Left ventricle myocardium inferior (tissue), 1 donor: Measurements from ENCODE around the gene SLC4A1. TPM values are rescaled to one million over a fixed set of nuclear protein-coding genes. Genes with fewer than 3 reads are reported as not detected.
A peak's percentile ranks its signal among the peaks of the same experiment; 100 is the strongest.

ENCODE experiments used
- DNase-seq: peaks from one replicate; pipeline ENCODE4 v3.0.0-alpha.2; 2020
- H3K27ac ChIP-seq: fragments of 200-600 bp; replicated peaks from 2 replicates; pipeline ENCODE4 v1.8.0; 2021
- H3K27me3 ChIP-seq: fragments of 200-600 bp; 2 replicates; pipeline ENCODE4 v1.8.0; 2021; ENCODE audit warnings: low read depth
- H3K36me3 ChIP-seq: fragments of 200-600 bp; 2 replicates; pipeline ENCODE4 v1.8.0; 2021
- H3K4me1 ChIP-seq: fragments of 200-600 bp; 2 replicates; pipeline ENCODE4 v1.8.0; 2021
- H3K4me3 ChIP-seq: fragments of 200-600 bp; 2 replicates; pipeline ENCODE4 v1.8.0; 2021; ENCODE audit warnings: mild to moderate bottlenecking, moderate library complexity
- H3K9me3 ChIP-seq: fragments of 200-600 bp; replicated peaks from 2 replicates; pipeline ENCODE4 v1.8.0; 2021
- intact Hi-C: fragments of 100-400 bp; cut with micrococcal nuclease; formaldehyde crosslinking; loops from one replicate; pipeline ENCODE4 v1.11.0; 2022
- total RNA-seq: library from RNA; stranded (reverse); fragmentation: NEBNext Ultra II Directional; extraction: Animal tissue kit (Norgen Biotek cat#: 25700); gene quantifications from one replicate; pipeline ENCODE4 v1.2.1, GENCODE V29; 2021
- TF ChIP-seq, protein P1 (sequence below): fragments of 200-600 bp; IDR thresholded peaks from 2 replicates; pipeline ENCODE4 v1.8.0; 2021; ENCODE audit warnings: antibody characterized with exemption, mild to moderate bottlenecking, borderline replicate concordance
- donor health status: DM: no; HTN: yes; CAD: no; lungs with severe emphysema.

The SLC4A1 gene
- total RNA-seq, 1 donor from 2014 or later = not detected

DNA sequence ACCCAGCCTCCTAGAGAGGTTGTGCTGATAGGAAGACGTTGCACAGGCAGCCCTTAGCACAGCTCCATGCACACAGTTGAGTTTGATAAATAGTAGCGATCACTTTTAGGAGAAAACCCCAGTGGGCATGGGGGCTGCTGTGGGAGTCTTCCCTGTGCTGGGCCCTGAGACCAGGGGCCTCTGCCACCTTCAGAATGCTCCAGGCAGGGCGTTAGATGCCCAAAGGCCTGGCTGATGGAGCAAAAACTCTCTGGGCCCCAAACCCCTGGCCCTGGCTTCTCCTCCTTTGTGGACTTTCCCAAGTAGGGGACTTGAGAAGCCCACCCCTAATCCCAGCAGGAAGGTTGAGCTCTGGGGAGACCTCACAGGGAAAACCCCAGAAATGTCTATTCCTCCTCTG lies 14.3 kb upstream of the SLC4A1 start:
- intact Hi-C loops = no loop called here
- H3K4me1 ChIP-seq = peaks cover 20% of the 10 kb centered on the region
- H3K27me3 ChIP-seq = no peaks in the 10 kb centered on the region
- H3K4me3 ChIP-seq = no peak overlapping the region
- TF ChIP-seq, protein P1, sequence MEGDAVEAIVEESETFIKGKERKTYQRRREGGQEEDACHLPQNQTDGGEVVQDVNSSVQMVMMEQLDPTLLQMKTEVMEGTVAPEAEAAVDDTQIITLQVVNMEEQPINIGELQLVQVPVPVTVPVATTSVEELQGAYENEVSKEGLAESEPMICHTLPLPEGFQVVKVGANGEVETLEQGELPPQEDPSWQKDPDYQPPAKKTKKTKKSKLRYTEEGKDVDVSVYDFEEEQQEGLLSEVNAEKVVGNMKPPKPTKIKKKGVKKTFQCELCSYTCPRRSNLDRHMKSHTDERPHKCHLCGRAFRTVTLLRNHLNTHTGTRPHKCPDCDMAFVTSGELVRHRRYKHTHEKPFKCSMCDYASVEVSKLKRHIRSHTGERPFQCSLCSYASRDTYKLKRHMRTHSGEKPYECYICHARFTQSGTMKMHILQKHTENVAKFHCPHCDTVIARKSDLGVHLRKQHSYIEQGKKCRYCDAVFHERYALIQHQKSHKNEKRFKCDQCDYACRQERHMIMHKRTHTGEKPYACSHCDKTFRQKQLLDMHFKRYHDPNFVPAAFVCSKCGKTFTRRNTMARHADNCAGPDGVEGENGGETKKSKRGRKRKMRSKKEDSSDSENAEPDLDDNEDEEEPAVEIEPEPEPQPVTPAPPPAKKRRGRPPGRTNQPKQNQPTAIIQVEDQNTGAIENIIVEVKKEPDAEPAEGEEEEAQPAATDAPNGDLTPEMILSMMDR = no peak
- H3K9me3 ChIP-seq = no peaks in the 10 kb centered on the region
- no peaks in the 10 kb centered on the region for H3K36me3 ChIP-seq
- DNase-seq = no peak
- no peak overlapping the region for H3K27ac ChIP-seq

DNA sequence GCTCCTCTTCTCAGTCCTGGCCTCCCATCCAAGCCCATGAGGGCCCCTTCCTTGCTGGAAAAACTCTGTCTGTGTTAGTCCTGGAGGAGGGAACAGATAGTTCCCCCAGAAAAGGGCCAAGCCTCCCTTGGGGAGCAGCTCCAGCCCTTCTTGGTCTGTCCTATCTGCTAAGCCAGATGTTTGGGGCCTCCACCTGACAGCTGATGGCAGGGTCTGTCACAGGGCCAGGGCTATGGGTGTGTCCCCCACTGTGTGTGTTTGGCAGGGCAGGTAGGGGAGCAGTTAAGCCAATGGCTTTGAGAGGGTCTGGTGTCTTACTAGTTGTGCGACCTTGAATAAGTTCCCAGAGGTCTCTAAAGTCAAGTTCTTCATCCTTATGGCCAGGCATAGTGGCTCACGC lies 13.6 kb upstream of the SLC4A1 start:
- H3K27me3 ChIP-seq = no peaks in the 10 kb centered on the region
- no peak overlapping the region for H3K27ac ChIP-seq
- no peak for DNase-seq
- TF ChIP-seq, protein P1 = no peak
- H3K9me3 ChIP-seq = no peaks in the 10 kb centered on the region
- peaks cover 20% of the 10 kb centered on the region for H3K4me1 ChIP-seq
- no peaks in the 10 kb centered on the region for H3K36me3 ChIP-seq
- intact Hi-C loops = no loop called here
- H3K4me3 ChIP-seq = no peak overlapping the region

DNA sequence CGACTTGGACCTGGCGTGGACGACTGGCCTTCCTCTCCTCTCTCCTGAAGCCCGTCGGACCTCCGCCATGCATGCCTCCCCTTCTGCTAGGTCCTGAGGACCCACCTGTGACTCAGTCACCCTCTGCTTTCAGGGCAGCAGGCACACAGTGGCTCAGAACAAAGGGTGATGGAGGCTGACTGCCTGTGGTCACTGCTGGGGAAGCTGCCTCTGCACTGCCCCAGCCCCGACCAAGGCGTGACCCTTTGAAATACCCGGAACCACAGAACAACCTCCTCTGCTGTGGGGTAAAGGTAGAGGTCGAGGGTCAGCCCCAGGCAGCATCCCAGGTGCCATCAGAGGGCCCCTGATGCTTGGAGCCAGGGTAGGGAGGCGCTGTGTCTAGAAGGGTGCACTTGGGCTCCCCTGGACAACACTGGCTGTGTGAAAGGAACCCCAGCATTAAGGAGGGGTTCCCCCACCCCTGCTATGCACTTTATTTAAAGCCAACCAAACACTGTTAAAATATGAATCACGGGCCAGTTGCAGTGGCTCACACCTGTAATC lies 12.5 kb upstream of the SLC4A1 start:
- no peaks in the 10 kb centered on the region for H3K36me3 ChIP-seq
- peak overlapping the region; percentile 82 for H3K27ac ChIP-seq

DNA sequence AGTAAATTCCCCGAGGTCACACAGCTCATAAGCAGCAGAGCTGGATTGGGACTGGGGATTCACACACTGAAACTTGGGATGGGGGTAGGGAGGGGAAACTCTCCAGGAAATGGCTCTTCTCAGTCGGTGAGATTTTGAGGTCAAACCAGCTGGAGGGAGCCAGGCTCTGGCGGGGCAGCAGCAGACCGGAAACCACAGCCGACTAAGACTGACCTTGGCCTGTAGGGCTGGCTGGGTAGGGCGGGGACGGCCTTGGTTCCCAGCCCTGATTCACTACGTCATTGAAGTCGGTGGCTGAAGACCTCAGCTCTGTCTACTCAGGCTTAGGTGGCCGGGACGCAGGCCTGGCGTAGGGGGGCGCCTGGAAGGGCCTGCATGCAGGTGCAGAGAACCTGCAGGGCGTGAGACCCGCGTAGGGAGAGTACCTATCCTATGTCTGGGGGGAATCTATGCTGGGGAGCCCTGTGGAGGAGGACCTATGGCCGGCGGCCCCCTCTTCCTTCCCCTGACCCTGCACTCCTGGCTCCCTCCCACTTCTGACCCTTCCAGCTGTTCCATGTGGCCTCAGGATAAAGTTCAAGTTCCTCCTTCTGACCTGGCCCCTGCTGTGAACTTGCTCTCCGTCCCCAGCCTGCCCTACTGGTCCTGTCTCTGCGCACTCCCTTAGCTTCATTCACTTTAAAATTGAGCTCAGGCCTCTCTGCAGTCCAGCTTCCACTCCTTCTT lies 11.9 kb upstream of the SLC4A1 start:
- H3K4me3 ChIP-seq = no peak overlapping the region
- peaks cover 20% of the 10 kb centered on the region for H3K4me1 ChIP-seq
- peak; percentile 78 for DNase-seq
- peak overlapping the region; percentile 82 for H3K27ac ChIP-seq
- H3K27me3 ChIP-seq = no peaks in the 10 kb centered on the region
- no peaks in the 10 kb centered on the region for H3K36me3 ChIP-seq
- no peaks in the 10 kb centered on the region for H3K9me3 ChIP-seq
- intact Hi-C loops = no loop called here
- TF ChIP-seq, protein P1 = peak; percentile 15

More for the DNA sequence above, 12.5 kb upstream of the SLC4A1 start:
- intact Hi-C loops = no loop called here
- no peak for DNase-seq
- H3K9me3 ChIP-seq = no peaks in the 10 kb centered on the region
- H3K4me3 ChIP-seq = no peak overlapping the region
- TF ChIP-seq, protein P1 = no peak
- H3K27me3 ChIP-seq = no peaks in the 10 kb centered on the region
- H3K4me1 ChIP-seq = peaks cover 20% of the 10 kb centered on the region

DNA sequence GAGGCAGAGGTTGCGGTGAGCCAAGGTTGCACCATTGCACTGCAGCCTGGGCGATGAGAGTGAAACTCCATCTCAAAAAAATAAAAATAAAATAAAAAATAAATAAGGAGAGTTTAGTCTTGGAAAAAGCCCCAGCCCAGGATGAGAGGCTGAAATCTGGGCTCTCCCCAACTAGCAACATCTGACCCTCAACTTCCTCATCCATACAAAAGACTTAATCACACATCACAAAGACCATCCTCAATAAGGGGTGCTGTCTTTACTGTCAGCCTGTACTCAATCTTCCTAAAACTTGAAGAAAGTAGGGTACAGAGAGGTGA lies 11.4 kb upstream of the SLC4A1 start:
- intact Hi-C loops = no loop called here

More for the DNA sequence above, 11.4 kb upstream of the SLC4A1 start:
- peak overlapping the region; percentile 82 for H3K27ac ChIP-seq
- TF ChIP-seq, protein P1 = no peak
- H3K27me3 ChIP-seq = no peaks in the 10 kb centered on the region
- peaks cover 20% of the 10 kb centered on the region for H3K4me1 ChIP-seq
- no peaks in the 10 kb centered on the region for H3K9me3 ChIP-seq
- H3K4me3 ChIP-seq = no peak overlapping the region
- no peak for DNase-seq
- H3K36me3 ChIP-seq = no peaks in the 10 kb centered on the region
